Skin epidermis (tissue), 12 donors: ENCODE measurements around the gene SNX10.
"Not testable (repeated sequence)": the region's sequence is repeated elsewhere in the genome, so short reads cannot be mapped to it uniquely, and the experiment has no call there.

ENCODE experiments used
- H3K27ac ChIP-seq, 21 experiments: fragments of 200-600 bp; sonication (generic) in 11 of 21; one replicate each; pipeline ENCODE4 v1.5.0; 2020; ENCODE audit warnings: mild to moderate bottlenecking in 3 of 21, inconsistent platforms in 2 of 21, moderate library complexity in 2 of 21
- H3K4me3 ChIP-seq, 7 experiments: fragments of 200-600 bp; sonication (generic) in 2 of 7; one replicate each; pipeline ENCODE4 v1.5.0; 2020; ENCODE audit warnings: inconsistent platforms in 2 of 7, mild to moderate bottlenecking in 2 of 7, moderate library complexity in 1 of 7

SNX10 gene

GRCh38 chr7:26291699-26292538, at the start of gene SNX10:
TSS of gene SNX10 (plus strand) at chr7:26291862. CDS start at chr7:26346443, 54,581 bp downstream.
- Histone ChIP-seq H3K4me3 (peak within 1 kb of the TSS; percentile 45 to 72 (median 59)), H3K27ac (peak within 1 kb of the TSS; percentile 1 to 89 (median 67))

- Histone ChIP-seq H3K27ac (no peak overlapping the region), H3K4me3 (no peak overlapping the region)
Measured at GRCh38 chr7:26245150-26245549, 46.5 kb upstream of the SNX10 start.

GRCh38 chr7:26250239-26250638, 41.4 kb upstream of the SNX10 start:
- H3K4me3 ChIP-seq: no peak overlapping the region

GRCh38 chr7:26261866-26262265, 29.8 kb upstream of the SNX10 start:
- H3K27ac ChIP-seq: not testable (repeated sequence)
- H3K4me3 ChIP-seq: peak overlapping the region in 1 of 7 experiments; percentile 5

More at GRCh38 chr7:26250239-26250638, 41.4 kb upstream of the SNX10 start:
- H3K27ac ChIP-seq: no peak overlapping the region

GRCh38 chr7:26265065-26265464, 26.6 kb upstream of the SNX10 start:
- Histone ChIP-seq H3K27ac (no peak overlapping the region), H3K4me3 (no peak overlapping the region)

GRCh38 chr7:26265499-26266075, 26.1 kb upstream of the SNX10 start:
- no peak overlapping the region for H3K27ac ChIP-seq

GRCh38 chr7:26267601-26268166, 24.0 kb upstream of the SNX10 start:
- Histone ChIP-seq H3K27ac (no peak overlapping the region), H3K4me3 (no peak overlapping the region)

More at GRCh38 chr7:26265499-26266075, 26.1 kb upstream of the SNX10 start:
- no peak overlapping the region for H3K4me3 ChIP-seq

- Histone ChIP-seq H3K27ac (no peak overlapping the region), H3K4me3 (no peak overlapping the region)
Measured at GRCh38 chr7:26275213-26275612, 16.4 kb upstream of the SNX10 start.

- no peak overlapping the region for H3K4me3 ChIP-seq
- no peak overlapping the region for H3K27ac ChIP-seq
Measured at GRCh38 chr7:26278770-26279169, 12.9 kb upstream of the SNX10 start.

- H3K4me3 ChIP-seq: no peak overlapping the region
- H3K27ac ChIP-seq: no peak overlapping the region
Measured at GRCh38 chr7:26279405-26279804, 12.3 kb upstream of the SNX10 start.

- no peak overlapping the region for H3K4me3 ChIP-seq
- H3K27ac ChIP-seq: no peak overlapping the region
Measured at GRCh38 chr7:26280097-26280496, 11.6 kb upstream of the SNX10 start.

GRCh38 chr7:26280723-26281122, 10.9 kb upstream of the SNX10 start:
- Histone ChIP-seq H3K4me3 (no peak overlapping the region), H3K27ac (no peak overlapping the region)

GRCh38 chr7:26284477-26284876, 7.2 kb upstream of the SNX10 start:
- no peak overlapping the region for H3K27ac ChIP-seq
- H3K4me3 ChIP-seq: no peak overlapping the region

- Histone ChIP-seq H3K4me3 (no peak overlapping the region), H3K27ac (no peak overlapping the region)
Measured at GRCh38 chr7:26284995-26285632, 6.5 kb upstream of the SNX10 start.

- H3K4me3 ChIP-seq: no peak overlapping the region
- H3K27ac ChIP-seq: no peak overlapping the region
Measured at GRCh38 chr7:26286157-26286556, 5.5 kb upstream of the SNX10 start.

- not testable (repeated sequence) for H3K27ac ChIP-seq, H3K4me3 ChIP-seq
Measured at GRCh38 chr7:26288126-26288525, 3.5 kb upstream of the SNX10 start.

GRCh38 chr7:26291251-26291650, 411 bp upstream of the SNX10 start:
- H3K27ac ChIP-seq: peak overlapping the region in 5 of 21 experiments; percentile 38 to 89 (median 71)

GRCh38 chr7:26292768-26293560, 1.3 kb downstream of the SNX10 start:
- H3K4me3 ChIP-seq: peak overlapping the region in 6 of 7 experiments; percentile 45 to 72 (median 60)
- H3K27ac ChIP-seq: peak overlapping the region in 10 of 21 experiments; percentile 41 to 89 (median 65)

More at GRCh38 chr7:26291251-26291650, 411 bp upstream of the SNX10 start:
- H3K4me3 ChIP-seq: peak overlapping the region; percentile 45 to 72 (median 59)

GRCh38 chr7:26293569-26294308, 2.1 kb downstream of the SNX10 start:
- peak overlapping the region in 13 of 21 experiments; percentile 6 to 89 (median 57) for H3K27ac ChIP-seq
- peak overlapping the region in 2 of 7 experiments; percentile 59 to 72 for H3K4me3 ChIP-seq
